HG03432 (cell line): ENCODE measurements around the gene KLK6.
"Not testable (repeated sequence)": the region's sequence is repeated elsewhere in the genome, so short reads cannot be mapped to it uniquely, and the experiment has no call there.

Experiments
- ATAC-seq: cut with Tn5 transposase; IDR thresholded peaks from one replicate; pipeline ENCODE4 v1.9.1; 2021; ENCODE audit warnings: mild to moderate bottlenecking, moderate library complexity; ENCODE audit not compliant: unreplicated experiment

The KLK6 gene

GRCh38 chr19:50994129-50994528, 24.7 kb upstream of the KLK6 start:
- no peak for ATAC-seq

GRCh38 chr19:50992666-50993035, 23.3 kb upstream of the KLK6 start:
- no peak for ATAC-seq

DNA sequence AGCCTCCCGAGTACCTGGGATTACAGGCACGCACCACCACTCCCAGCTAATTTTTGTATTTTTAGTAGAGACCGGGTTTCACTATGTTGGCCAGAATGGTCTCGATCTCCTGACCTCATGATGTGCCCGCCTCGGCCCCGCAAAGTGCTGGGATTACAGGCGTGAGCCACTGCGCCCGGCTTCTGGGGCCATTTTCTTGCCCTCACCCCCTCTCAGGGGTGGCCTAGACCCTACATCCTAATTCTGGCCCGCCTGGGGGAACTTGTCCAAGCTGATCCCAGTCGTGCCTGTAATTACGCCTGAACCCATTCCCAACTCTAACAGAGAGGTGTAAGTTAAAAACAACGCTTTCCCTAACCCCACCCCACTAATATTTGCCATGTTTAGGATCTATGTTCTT, 15.0 kb upstream of the KLK6 start:
- ATAC-seq, result not testable (repeated sequence)

DNA sequence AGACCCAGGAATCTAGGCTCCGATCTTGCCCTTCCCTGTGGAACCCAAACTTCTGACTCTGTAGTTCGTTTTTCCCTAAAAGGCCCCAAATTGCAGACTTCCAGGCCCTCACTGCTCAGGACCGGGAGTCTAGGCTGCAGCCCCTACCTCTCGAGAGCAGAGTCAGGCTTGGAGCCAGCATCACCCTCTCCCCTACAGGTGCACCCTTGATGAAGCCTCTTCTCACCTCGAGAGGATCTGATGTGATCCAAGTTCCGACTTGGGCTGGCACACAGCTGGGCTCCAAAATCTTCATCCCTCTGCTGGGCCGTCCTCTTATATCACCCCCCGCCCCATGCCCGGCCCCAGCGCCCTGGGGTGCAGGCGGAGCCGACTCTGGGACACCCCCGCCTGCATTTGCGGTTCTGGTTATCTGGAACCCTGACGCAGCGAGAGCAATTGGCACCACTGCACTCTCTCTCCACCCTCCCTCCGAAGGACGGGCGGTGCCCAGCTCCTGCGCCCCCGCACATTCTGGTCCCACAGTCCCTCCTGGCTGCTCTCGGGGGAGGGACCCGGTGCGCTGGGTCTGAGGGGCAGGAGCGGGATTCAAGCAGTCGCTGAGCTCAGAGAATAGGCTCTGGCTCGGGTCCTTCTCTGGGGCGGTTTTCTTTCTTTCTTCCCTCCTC, 14.4 kb upstream of the KLK6 start, which contains the start of gene KLK7:
TSS of gene KLK7 (minus strand) at position 293 of the 668 bp plus-strand sequence. CDS start 1,518 bp downstream, outside the sequence.
- no peak for ATAC-seq

DNA sequence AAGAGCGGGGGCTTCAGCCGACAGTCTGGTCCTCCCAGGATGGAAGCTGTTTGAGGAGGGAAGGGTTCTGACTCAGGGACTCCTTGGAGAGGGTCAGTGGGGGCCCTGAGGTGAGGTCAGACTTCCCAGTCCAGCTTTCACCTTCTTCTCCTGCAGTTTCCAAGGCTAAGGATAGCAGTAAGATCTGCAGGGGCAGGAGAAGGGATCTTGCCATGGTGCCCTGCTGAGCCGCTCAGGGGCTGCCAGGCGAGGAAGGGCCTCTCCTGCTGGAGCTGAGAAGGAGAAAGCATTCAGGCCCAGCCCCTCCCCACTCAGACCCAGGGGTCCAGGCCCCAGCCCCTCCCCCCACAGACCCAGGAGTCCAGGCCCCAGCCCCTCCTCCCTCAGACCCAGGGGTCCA, 12.8 kb upstream of the KLK6 start:
- ATAC-seq, result no peak

DNA sequence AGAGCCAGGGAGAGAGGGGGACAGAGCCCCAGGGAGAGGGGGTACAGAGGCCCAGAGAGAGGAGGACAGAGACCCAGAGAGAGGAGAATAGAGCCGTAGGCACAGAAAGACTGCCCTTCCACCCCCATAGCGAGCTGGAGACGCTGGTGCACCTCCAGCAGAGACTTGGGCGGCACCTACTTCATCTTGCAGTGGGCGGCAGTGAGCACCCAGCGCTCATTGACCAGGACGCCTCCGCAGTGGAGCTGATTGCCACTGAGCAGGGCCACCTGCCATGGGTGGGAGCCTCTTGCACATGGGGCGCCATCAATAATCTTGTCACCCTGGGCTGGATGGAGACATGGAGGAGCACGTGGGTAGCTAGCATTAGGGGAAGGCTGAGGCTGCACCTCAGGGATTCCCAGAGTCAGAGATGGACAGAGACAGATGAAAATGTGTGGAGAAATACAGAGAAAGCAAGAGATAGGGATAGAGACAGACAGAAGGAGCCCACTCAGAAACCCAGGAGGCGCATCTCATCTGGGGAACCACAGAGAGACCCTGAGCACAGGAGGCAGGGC, 12.3 kb upstream of the KLK6 start:
- ATAC-seq, result no peak

DNA sequence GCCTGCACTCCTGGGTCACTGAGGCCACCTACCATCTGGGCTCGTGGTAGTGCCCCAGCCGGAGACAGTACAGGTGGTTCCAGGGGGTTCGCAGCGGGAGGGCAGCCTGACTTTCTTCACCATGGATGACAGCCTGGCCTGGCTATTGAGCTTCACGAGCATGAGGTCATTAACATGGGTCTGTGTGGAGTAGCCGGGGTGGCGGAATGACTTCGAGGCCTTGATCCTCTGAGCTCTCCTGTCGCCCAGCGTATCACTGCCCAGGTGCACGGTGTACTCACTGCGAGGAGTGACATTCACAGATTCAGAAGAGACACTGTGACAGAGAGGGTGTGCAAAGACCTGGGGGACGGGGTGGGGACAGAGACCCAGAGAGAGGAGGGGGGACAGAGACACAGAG, 10.8 kb upstream of the KLK6 start:
- no peak for ATAC-seq

- no peak for ATAC-seq
Measured at GRCh38 chr19:50979758-50980157, 10.4 kb upstream of the KLK6 start.

DNA sequence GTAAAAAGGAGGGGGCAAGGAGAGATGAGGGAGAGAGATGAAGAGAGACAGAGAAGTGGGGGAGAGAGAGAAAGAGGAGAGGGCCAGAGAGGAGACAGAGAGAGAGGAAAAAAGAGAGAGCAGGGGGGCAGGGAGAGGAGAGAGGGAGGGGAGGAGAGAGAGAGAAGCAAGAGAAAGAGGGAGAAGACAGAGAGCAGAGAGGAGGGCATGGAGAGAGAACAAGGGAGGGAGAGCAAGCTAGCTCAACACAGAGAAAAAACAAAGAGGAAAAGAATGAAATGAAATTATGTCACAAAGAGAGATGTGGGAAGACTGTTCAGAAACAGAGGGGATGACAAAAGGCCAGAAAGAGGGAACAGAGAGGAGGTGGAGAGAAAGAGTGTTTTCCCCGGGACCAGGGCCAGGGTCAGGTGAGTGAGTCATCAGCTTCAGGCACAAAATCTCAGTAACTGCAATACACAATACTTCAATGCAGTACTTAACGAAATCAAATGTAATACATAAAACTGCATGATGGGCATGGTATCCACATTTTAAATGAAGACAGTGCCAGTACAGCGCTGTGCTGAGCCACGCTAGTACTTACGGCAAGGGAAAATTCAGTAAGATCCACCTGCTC, 9.5 kb upstream of the KLK6 start:
- ATAC-seq, result no peak

DNA sequence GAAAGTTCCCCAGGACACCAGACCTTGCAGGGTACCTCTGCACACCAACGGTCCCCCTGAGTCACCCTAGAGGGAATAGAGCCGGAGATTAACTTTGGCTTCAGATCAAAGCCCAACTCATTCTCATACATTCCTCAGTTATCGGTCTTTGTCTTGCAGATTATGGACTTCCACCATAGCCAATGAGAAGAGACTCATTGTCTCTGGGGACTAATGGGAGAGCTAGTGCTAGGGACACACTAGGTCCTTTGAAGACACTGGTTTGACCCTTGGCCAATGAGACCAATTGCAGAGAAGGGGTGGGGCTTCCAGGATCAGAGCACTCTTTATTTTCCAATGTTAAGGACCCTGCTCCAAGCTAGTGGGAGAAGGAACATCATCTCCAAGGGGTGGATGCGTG, 8.2 kb upstream of the KLK6 start:
- ATAC-seq, result no peak

GRCh38 chr19:50975766-50976165, 6.4 kb upstream of the KLK6 start:
- ATAC-seq, result no peak

DNA sequence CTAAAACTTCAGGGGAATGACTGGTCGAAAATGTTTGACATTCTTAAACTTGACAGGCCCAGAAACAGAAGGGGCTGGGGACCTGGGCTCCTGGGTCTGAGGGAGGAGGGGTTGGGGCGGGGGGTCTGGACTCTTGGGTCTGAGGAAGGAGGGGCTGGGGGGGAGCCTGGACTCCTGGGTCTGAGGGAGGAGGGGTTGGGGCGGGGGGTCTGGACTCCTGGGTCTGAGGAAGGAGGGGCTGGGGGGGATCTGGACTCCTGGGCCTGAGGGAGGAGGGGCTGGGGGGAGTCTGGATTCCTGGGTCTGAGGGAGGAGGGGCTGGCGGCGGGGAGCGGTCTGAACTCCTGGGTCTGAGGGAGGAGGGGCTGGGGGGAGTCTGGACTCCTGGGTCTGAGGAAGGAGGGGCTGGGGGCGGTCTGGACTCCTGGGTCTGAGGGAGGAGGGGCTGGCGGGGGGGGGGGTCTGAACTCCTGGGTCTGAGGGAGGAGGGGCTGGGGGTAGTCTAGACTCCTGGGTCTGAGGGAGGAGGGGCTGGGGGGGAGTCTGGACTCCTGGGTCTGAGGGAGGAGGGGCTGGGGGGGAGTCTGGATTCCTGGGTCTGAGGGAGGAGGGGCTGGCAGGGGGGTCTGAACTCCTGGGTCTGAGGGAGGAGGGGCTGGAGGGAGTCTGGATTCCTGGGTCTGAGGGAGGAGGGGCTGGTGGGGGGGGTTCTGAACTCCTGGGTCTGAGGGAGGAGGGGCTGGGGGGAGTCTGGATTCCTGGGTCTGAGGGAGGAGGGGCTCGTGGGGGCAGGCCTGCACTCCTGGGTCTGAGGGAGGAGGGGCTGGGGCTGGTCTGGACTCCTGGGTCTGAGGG, 5.5 kb upstream of the KLK6 start:
- no peak for ATAC-seq

GRCh38 chr19:50972795-50973376, 3.5 kb upstream of the KLK6 start:
- ATAC-seq, result no peak

GRCh38 chr19:50969810-50970209, 419 bp upstream of the KLK6 start:
- not testable (repeated sequence) for ATAC-seq

DNA sequence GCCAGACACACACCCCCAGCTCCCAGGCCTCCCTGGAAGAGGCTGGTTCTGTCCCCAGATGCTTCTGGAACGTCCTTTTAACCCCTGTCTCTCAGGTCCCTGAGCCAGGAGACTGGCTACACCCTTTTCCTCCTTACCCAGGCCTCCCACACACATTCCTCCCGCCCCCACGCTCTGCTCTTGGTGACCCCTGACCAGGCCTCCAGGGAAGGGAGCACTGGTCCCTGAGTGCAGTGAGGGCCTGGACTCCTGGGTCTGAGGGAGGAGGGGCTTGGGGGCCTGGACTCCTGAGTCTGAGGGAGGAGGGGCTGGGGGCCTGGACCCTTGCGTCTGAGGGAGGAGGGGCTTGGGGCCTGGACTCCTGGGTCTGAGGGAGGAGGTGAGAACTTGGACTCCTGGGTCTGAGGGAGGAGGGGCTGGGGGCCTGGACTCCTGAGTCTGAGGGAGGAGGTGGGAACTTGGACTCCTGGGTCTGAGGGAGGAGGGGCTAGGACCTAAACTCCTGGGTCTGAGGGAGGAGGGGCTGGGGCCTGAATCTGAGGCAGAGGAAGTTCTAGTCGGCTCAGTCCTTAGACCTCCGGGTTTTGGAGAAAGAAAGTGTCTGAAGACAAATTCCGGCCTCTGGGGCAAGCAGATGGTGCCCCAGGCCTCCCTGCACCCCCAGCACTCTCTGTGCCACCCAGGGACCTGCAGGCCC, 527 bp downstream of the KLK6 start:
- ATAC-seq, result no peak

GRCh38 chr19:50967929-50968715, 1.3 kb downstream of the KLK6 start:
- no peak for ATAC-seq

- ATAC-seq, result no peak
Measured at GRCh38 chr19:50964266-50964665, 5.1 kb downstream of the KLK6 start.

- ATAC-seq, result no peak
Measured at GRCh38 chr19:50963381-50963780, 6.0 kb downstream of the KLK6 start.

DNA sequence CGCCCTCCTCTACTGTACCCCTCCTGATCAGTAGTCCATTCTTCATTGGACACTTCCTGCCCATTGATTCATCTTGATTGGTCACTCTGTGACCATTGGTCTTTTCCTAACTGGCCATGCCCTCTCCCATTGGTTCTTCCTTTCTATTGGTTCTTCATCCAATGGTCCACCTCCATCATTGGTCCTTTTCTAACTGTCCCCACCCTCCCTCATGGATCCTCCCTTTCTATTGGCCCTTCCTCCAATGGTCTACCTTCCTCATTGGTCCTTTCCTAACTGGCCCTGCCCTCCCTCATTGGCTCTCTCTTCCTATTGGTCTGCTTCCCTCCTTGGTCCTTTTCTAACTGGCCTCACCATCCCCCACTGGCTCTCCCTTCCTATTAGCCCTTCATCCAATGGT, 7.1 kb downstream of the KLK6 start:
- no peak for ATAC-seq
